Stimulated activated CD8-positive, alpha-beta memory T cell treated with anti-CD3 and anti-CD28 coated beads, Interleukin-7, amount 100 ng/mL, for 1 hour (primary cell): ENCODE measurements around the gene ERBB3.
"Not testable (repeated sequence)": the region's sequence is repeated elsewhere in the genome, so short reads cannot be mapped to it uniquely, and the experiment has no call there.

Experiments
- DNase-seq, 2 donors: peaks; one replicate each; pipeline ENCODE4 v3.0.0-alpha.2; 2020; ENCODE audit warnings: low read depth in 2 of 2

The ERBB3 gene

GRCh38 chr12:56079723-56080555 is at the start of gene ERBB3:
TSS of gene ERBB3 (plus strand) at chr12:56080165. CDS start at chr12:56080301, 136 bp downstream.
- peak; percentile 25 to 44 for DNase-seq

- DNase-seq: no peak
These were observed 48.0 kb upstream of the ERBB3 start for GRCh38 chr12:56031987-56032386.

GRCh38 chr12:56034586-56035332 is 45.2 kb upstream of the ERBB3 start:
- no peak for DNase-seq

DNA sequence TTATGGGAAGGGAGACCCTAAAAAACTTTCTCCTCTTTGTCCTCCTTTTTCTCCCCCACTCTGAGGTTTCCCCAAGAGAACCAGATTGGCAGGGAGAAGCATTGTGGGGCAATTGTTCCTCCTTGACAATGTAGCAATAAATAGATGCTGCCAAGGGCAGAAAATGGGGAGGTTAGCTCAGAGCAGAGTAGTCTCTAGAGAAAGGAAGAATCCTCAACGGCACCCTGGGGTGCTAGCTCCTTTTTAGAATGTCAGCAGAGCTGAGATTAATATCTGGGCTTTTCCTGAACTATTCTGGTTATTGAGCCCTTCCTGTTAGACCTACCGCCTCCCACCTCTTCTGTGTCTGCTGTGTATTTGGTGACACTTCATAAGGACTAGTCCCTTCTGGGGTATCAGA is 42.8 kb upstream of the ERBB3 start:
- DNase-seq: no peak

DNA sequence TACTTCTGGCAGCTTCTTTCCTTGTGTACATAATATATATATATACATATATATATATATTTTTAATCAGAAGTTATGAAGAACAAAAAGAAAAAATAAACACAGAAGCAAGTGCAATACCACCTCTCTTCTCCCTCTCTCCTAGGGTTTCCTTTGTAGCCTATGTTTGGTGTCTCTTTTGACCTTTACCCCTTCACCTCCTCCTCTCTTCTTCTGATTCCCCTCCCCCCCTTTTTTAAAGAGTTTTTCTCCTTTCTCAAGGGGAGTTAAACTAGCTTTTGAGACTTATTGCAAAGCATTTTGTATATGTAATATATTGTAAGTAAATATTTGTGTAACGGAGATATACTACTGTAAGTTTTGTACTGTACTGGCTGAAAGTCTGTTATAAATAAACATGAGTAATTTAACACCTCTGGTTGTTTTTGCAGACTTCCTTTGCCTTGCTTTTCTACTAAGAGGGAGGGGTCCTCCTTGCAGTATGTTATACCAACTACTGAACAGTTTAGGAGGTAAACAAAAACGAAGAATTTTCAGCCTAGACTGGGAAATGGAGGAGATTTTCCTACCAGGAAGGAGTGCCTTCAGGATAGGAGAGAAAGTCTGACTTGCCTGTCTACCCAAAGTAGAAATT is 41.8 kb upstream of the ERBB3 start:
- DNase-seq: no peak

DNA sequence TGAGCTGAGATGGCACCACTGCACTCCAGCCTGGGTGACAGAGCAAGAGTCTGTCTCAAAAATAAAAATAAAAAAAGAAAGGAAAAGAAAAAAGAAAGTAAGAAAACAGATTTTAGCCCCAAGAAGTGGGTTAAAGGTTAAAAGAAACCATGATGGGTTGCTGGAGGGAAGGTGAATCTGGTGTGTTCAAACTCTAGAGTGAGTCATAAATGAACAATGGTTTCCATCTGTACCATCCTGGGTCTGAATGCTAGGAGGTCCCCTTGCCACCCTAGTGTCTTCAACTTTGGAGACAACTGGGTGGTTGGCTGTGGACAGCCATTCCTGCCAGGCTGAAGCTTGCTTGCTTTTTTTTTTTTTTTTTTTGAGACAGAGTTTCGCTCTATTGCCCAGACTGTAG is 39.8 kb upstream of the ERBB3 start:
- DNase-seq: no peak

- DNase-seq: no peak
These were observed 38.9 kb upstream of the ERBB3 start for GRCh38 chr12:56040963-56041551.

DNA sequence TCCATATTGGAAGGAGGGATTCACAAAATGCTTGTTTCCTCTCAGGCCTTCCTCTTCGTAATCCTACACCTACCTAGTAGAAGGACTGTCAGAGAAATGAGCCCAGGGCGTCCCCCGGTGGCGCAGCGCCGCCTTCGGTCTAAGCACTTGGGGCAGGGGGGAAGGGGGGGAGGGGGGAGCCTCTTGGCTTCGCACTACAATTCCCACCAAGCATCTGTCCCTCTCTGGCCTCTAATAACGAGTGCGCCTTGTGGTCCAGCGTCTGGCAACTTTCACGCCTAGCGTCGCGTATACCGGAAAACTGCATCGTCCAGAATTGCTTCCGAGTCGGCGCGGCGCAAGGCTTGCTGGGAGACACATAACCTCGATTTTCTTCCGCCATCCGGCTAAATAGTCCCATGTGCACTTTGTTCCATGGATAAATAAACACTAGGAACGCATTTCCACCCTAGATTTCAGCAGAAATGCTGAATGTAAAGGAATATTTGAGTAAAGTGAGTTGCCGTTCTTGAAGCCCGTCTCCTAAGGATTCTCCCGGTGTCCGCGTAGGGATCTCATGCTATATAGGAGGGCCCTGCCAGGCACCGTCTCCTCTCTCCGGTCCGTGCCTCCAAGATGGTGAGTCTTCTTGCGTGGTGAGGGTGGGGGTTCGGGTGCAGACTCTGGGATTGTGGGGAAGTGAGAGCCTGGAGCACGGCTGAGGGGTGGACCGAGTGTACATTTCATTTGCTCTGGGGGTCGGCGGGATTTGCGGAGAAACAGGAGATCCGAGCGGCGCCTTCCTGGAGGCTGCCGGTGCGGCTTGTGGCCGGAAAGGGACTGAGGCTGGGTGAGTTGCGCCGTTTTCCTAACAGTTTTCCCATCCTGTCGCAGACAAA is 38.2 kb upstream of the ERBB3 start, which contains the start of gene RPS26:
Gene RPS26 (plus strand): TSS at position 367 of the 878 bp plus-strand sequence. CDS start 249 bp downstream, at position 616.
- peak; percentile 81 for DNase-seq

DNA sequence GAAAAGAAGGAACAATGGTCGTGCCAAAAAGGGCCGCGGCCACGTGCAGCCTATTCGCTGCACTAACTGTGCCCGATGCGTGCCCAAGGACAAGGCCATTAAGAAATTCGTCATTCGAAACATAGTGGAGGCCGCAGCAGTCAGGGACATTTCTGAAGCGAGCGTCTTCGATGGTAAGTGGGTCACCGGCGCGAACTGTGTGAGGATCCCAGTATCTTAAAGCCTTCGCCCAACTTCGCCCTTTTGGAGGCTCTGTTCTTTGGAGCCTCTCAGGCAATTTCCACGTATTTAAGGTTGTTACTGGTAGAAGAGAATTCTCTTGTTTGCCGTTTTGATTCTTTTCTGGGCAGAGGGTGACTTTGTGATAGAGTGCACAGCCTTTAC is 37.5 kb upstream of the ERBB3 start:
- DNase-seq: not testable (repeated sequence)

DNA sequence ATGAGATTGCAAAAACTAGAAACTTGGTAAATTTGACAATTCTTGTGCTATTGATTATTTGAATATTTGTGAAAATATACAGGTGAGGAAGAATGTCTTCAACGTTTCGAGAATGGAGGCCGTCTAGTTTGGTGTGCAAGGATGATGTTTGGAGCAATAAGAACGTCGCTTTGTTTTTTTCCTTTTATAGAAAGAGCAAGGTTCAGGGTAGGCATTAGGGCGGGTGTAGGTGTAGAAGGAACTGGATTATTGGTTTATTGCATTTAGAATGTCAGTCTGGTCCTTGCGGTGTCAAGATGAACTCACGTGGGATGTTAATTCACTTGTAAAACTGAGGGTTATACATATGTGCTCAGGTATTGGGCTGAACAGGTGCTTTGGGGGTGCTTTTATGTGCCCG is 37.1 kb upstream of the ERBB3 start:
- no peak for DNase-seq

DNA sequence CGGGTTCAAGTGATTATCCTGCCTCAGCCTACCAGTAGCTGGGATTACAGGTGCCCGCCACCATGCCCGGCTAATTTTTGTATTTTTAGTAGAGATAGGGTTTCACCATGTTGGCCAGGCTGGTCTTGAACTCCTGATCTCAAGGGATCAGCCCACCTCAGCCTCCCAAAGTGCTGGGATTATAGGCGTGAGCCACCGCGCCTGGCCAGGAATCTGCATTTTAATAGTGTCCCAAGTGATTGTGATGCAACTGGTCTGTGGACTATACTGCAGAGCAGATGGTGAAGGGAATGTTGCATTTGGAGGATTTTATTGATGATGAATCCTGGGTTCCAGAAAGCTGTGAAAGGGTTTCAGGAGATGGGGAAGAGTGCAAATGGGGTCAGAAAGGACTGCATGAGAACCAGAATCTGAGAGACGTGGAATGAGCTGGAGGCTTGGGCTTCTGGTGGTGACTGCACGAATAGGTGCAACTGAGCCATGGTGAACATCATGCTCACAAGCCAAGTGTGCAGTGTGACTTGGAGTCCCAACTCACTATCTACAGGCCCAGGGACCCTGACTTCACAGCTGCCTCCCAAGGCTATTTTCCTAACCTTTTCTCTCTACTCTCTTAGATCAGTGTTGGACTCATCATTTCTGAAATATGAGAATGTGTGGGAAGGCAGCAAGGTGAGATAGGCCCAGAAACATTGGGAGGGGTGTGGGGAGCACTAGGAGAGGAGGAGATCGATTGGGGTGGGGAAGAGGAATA is 33.8 kb upstream of the ERBB3 start:
- no peak for DNase-seq

GRCh38 chr12:56053407-56053893 is 26.5 kb upstream of the ERBB3 start:
- no peak for DNase-seq

DNA sequence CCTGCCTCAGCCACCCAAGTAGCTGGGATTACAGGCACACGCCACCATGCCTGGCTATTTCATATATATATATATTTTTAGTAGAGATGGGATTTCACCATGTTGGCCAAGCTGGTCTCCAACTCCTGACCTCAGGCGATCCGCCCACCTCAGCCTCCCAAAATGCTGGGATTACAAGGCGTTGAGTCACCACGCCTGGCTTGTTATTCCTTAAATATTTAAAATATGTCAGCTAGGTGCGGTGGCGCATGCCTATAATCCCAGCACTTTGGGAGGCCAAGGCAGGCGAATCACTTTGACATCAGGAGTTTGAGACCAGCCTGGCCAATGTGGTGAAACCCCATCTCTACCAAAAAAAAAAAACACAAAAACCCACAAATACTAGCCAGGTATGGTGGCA is 20.0 kb upstream of the ERBB3 start:
- not testable (repeated sequence) for DNase-seq

DNA sequence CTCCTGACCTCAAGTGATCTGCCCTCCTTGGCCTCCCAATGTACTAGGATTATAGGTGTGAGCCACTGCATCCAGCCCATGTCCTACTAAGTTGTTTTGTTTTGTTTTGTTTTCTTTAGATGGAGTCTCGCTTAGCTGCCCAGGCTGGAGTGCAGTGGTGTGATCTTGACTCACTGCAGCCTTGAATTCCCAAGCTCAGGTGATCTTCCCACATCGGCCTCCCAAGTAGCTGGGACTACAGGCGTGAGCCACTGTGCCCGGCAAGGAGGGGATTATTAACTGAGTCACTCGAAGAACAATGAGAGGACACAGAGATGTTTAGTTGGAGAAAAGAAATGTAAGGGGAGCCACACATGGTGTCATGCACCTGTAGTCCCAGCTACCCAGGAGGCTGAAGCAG is 18.0 kb upstream of the ERBB3 start:
- DNase-seq: no peak

DNA sequence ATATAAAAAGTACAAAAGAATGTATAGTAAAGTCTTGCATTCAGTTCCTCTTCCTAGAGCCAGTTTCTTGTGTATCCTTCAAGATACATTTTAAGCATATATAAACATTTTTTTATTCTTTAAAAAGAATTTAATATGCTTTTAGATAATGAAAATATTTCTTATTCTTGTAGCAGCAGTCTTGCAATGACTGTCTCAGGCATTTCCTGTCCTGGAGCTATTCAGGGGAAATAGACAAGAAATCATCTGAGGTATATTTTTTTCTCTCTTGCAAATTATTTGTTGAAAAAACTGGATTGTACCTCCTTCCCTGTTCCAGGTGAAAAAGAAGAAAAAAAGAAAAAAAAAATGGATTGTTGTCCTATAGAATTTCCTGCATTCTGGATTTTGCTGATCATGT is 17.0 kb upstream of the ERBB3 start:
- DNase-seq: no peak

DNA sequence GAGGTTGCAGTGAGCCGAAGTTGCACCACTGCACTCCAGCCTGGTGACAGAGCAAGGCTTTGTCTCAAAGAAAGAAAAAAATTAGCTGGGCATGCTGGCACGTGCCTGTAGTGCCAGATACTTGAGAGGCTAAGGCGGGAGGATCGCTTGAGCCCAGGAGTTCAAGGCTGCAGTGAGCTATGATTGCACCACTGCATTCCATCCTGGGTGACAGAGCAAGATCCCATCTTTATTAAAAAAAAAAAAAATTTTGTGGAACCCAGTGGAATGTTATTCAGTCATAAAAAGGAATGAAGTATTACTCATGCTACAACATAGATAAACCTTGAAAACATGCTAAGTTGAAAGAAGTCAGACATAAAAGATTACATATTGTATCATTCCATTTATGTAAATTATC is 8.3 kb upstream of the ERBB3 start:
- no peak for DNase-seq

DNA sequence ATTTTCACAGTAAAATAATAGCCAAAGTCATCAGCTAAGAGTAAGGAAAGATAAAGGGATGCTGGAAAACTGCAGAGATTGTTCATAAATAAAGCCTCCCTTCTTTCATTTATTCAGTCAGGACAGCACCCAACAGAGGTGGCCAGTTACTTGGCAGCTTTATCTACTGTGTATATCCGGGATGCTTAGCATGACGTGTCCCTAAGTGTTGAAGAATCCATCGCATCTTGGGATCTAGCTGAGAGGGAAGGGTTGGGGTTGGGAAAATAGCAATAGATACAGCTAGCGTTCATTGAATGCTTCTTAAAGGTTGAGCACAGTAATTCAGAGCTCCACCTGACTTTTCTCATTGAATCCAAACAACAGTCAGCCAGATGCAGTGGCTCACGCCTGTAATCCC is 5.6 kb upstream of the ERBB3 start:
- DNase-seq: no peak

DNA sequence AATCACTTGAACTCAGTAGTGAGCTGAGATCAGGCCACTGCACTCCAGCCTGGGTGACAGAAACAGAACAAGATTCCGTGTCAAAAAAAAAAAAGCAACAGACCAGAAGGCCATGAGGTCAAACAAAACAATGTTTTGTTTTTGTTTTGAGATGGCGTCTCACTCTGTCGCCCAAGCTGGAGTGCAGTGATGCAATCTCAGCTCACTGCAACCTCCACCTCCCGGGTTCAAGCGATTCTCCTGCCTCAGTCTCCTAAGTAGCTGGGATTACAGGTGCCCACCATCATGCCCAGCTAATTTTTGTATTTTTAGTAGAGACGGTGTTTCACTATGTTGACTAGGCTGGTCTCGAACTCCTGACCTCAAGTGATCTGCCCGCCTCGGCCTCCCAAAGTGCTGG is 2.0 kb upstream of the ERBB3 start:
- not testable (repeated sequence) for DNase-seq

DNA sequence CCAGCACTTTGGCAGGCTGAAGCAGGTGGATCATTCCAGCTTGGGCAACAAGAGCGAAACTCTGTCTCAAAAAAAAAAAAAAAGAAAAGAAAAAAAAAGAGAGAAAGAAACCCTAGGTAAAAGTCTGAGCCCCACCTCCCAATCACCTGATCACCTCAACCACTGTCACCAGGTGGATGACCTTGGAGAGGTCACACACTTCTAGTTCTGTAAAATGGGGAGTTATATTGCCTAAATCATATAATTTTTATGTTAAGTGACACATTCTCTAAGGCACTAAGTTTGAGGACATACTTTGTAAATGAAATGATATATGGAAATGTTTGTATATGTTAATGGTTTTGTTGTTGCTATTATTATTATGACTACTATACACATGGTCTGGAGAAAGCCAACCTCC is 1.5 kb upstream of the ERBB3 start:
- DNase-seq: no peak
